IMR-90 (cell line): ENCODE measurements around the gene RUNX1.

ENCODE experiments used
- CEBPB ChIP-seq: IDR thresholded peaks from 2 replicates; pipeline ENCODE4 v1.6.1; 2012; ENCODE audit warnings: low read depth, low read length, improper control_type of control experiment
- CTCF ChIP-seq: conservative IDR thresholded peaks from 2 replicates; pipeline ENCODE4 v1.5.1; 2012; ENCODE audit warnings: mild to moderate bottlenecking, low read depth, low read length, improper control_type of control experiment
- ELK1 ChIP-seq: fragments of 150-350 bp; IDR thresholded peaks from 2 replicates; pipeline ENCODE4 v1.6.1; 2016; ENCODE audit warnings: low read depth, mild to moderate bottlenecking, low read length, moderate library complexity, borderline replicate concordance
- POLR2A ChIP-seq: IDR thresholded peaks from 2 replicates; pipeline ENCODE4 v1.6.1; 2012; ENCODE audit warnings: mild to moderate bottlenecking, low read depth, low read length
- RAD21 ChIP-seq: IDR thresholded peaks from 2 replicates; pipeline ENCODE4 v1.6.1; 2012; ENCODE audit warnings: low read length, improper control_type of control experiment
- RCOR1 ChIP-seq: IDR thresholded peaks from 2 replicates; pipeline ENCODE4 v1.6.1; 2012; ENCODE audit warnings: mild to moderate bottlenecking, low read length, improper control_type of control experiment; ENCODE audit not compliant: insufficient replicate concordance
- RFX5 ChIP-seq: IDR thresholded peaks from 2 replicates; pipeline ENCODE4 v1.8.0; 2012; ENCODE audit warnings: low read depth, mild to moderate bottlenecking, low read length, moderate library complexity
- SMC3 ChIP-seq: fragments of 150-350 bp; IDR thresholded peaks from 2 replicates; pipeline ENCODE4 v1.6.1; 2016; ENCODE audit warnings: low read depth, mild to moderate bottlenecking, antibody characterized with exemption, low read length, moderate library complexity
- USF2 ChIP-seq: fragments of 150-350 bp; IDR thresholded peaks from 2 replicates; pipeline ENCODE4 v1.6.1; 2017; ENCODE audit warnings: mild to moderate bottlenecking, antibody characterized with exemption, low read length, low read depth

GRCh38 chr21:35024071-35024420, 25.1 kb downstream of the RUNX1 start:
- TF ChIP-seq CTCF (no peak), RFX5 (no peak), ELK1 (no peak), POLR2A (no peak), RCOR1 (no peak), CEBPB (no peak), SMC3 (no peak), RAD21 (no peak), USF2 (no peak)
